ENCODE measurements around the gene VAMP3.
"Not testable (repeated sequence)": the region's sequence is repeated elsewhere in the genome, so short reads cannot be mapped to it uniquely, and the experiment has no call there.

VAMP3 gene

GRCh38 chr1:7769673-7770412 lies 1.3 kb upstream of the VAMP3 start:
- DNase-seq: no peak

GRCh38 chr1:7770669-7770996 lies 463 bp upstream of the VAMP3 start:
- no peak for DNase-seq

DNA sequence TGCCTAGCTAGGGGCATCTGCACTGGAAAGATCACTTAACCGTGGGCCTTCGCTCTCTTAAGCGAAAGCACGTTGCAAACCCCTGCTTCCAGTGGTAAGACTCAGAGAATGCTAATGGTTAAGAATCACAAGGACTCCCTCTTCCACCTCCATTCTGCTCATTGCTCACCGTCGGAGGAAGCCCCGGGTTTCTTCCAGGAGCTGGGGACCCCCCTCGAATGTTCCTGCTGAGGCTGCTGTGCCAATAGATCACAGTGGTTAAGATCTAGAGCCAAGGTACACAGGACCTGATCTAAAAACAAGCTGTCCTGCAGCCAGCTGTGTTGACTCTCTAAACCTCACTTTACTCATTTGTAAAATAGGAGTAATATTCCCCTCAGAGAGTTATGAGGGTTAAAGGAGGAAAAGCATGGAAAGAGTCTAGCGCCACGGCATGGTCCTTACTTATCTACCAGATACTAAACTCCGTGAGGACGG lies 765 bp downstream of the VAMP3 start:
- DNase-seq: no peak

GRCh38 chr1:7777591-7777990 lies 6.5 kb downstream of the VAMP3 start:
- no peak for DNase-seq

DNA sequence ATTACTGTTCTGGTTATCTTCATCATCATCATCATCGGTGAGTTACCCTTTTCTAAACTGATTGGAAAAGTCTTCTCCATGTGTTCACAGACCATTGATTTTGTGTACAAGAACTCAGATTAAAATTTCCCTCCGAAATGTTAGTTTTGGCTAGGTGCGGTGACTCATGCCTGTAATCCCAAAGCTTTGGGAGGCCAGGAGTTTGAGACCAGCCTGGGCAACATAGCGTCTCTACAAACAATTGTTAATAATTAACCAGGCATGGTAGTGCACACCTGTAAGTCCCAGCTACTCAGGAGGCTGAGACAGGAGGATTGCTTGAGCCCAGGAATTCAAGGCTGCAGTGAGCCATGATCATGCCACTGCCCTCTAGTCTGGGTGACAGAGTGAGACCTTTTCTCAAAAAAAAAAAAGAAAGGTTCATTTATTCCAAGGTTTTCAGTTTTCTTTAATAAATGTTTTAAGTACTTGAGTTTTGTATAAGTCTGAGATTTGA lies 7.1 kb downstream of the VAMP3 start:
- no peak for DNase-seq

DNA sequence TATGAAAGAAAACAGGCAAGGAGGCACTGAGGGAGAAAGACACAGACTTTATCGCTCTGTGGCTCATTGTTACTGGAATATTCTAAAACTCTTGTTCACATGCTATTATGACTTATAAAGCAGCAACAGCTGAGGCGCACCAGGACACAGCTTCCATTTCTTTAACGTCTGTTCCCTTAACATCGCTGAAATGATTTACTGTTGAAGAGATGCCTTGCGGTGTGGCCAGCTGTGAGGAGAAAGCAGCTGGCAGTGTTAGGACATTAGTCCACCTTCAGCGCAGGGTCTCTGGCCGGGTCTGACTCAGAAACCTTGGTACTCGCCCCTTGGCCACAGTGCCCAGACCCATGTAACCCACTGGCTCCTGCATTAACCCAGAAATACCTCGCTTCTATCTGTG lies 9.9 kb downstream of the VAMP3 start:
- DNase-seq: no peak

GRCh38 chr1:7781501-7781900 lies 10.4 kb downstream of the VAMP3 start:
- DNase-seq: peak; percentile 47

DNA sequence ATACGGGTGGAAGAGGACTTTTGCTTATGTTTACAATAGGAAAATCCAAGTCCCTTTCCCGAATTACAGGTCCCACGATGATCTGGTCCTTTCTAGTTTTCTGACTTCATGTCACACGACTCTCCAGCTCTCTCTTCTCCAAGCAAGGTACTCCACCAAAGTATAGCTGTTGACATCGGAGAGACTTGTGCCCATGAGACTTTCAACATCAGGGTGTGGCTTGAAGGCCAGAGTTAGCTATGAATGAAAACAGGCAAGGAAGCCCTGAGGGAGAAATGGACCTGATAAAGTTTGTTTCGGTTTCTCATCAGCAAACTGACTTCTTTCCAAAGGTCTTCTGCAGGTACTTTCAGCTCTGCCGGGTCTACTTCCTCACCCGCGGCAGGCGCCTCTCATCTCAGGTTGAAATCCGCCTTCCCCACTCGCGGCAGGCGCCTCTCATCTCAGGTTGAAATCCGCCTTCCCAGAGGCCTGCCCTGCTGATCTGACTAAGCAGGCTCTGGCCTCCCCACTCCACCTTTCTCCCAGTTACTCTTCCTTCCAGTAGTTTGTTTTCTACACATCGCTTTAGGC lies 10.9 kb downstream of the VAMP3 start:
- DNase-seq: no peak

- DNase-seq: peak; percentile 36
Measured at GRCh38 chr1:7783178-7783711, 12.1 kb downstream of the VAMP3 start.

- peak; percentile 74 for DNase-seq
Measured at GRCh38 chr1:7783826-7784491, 12.9 kb downstream of the VAMP3 start, which contains the start of gene PER3. TSS of gene PER3 (plus strand) at chr1:7784291. CDS start at chr1:7784878, 587 bp downstream.

DNA sequence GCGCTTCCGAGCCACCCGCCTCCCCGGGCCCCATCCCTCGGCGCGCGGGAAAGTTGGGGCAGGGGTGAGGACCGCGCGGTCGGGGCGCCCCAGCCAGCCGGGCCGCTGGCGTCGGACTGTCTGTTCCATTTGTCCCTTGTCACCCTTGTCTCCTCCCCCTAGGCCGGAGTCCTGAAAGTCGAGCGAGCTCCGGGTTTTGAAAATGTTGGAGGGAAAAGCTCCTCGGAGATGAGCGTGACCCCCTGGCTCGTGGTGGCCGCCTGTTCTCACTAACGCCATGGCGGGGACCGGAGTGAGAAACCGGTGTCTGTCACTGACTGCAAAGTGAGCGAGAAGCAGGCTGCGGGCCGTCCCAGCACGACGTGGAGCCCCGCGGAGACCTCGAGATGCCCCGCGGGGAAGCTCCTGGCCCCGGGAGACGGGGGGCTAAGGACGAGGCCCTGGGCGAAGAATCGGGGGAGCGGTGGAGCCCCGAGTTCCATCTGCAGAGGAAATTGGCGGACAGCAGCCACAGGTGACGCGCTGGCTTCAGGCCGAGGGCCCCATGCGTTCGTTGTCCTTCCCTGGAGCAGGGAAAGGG lies 13.5 kb downstream of the VAMP3 start:
- DNase-seq: no peak

DNA sequence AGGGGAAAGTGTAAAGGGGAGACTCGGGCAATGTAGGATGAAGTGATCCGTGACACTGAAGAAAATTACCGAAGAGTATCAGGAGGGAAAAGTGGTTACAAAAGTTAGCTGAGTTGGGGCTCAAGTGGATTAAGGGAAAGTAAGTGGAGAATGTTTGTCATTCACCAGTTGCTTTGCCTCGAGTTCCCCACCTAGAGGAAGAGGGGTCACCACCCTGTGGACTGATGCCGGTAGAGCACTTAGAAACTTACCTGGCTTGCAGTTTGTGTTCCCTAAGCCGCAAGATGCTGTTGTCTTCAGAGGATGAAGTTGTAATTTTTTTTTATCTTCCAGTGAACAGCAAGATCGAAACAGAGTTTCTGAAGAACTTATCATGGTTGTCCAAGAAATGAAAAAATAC lies 14.0 kb downstream of the VAMP3 start:
- no peak for DNase-seq

GRCh38 chr1:7786795-7787194 lies 15.7 kb downstream of the VAMP3 start:
- peak; percentile 2 for DNase-seq

GRCh38 chr1:7789828-7790227 lies 18.7 kb downstream of the VAMP3 start:
- no peak for DNase-seq

- DNase-seq: not testable (repeated sequence)
Measured at GRCh38 chr1:7791027-7791426, 19.9 kb downstream of the VAMP3 start.

- DNase-seq: no peak
Measured at GRCh38 chr1:7795406-7795805, 24.3 kb downstream of the VAMP3 start.

- DNase-seq: no peak
Measured at GRCh38 chr1:7805460-7805859, 34.4 kb downstream of the VAMP3 start.

- DNase-seq: peak; percentile 25
Measured at GRCh38 chr1:7808253-7808844, 37.3 kb downstream of the VAMP3 start.

DNA sequence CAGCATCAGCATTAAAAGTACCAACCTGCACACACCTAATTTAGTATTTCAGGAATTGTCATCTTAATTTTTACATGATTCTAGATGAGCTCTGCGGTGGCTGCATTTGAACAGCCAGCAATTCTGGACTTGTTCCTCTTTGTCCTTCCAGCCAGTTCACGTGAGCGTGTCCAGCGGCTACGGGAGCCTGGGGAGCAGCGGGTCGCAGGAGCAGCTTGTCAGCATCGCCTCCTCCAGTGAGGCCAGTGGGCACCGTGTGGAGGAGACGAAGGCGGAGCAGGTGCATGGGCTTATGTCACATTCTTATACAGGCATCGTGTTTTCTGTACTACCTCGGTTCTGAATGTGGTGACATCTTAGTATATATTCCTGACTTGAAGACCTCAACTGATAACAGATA lies 38.6 kb downstream of the VAMP3 start:
- DNase-seq: no peak

DNA sequence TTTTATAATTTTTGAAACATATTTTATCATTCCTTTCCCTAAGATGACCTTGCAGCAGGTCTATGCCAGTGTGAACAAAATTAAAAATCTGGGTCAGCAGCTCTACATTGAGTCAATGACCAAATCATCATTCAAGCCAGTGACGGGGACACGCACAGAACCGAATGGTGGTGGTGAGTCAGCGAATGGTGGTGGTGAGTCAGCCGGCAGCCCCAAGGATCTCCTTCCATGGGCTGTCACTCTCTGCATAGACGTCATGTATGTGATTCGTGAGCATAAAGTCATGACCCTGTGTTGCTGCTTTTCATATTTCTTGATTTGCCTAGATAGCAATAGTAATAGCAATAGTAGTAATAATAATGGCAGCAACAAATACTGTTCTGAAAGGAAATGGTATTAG lies 39.3 kb downstream of the VAMP3 start:
- peak; percentile 3 for DNase-seq

- no peak for DNase-seq
Measured at GRCh38 chr1:7811476-7811875, 40.4 kb downstream of the VAMP3 start.

DNA sequence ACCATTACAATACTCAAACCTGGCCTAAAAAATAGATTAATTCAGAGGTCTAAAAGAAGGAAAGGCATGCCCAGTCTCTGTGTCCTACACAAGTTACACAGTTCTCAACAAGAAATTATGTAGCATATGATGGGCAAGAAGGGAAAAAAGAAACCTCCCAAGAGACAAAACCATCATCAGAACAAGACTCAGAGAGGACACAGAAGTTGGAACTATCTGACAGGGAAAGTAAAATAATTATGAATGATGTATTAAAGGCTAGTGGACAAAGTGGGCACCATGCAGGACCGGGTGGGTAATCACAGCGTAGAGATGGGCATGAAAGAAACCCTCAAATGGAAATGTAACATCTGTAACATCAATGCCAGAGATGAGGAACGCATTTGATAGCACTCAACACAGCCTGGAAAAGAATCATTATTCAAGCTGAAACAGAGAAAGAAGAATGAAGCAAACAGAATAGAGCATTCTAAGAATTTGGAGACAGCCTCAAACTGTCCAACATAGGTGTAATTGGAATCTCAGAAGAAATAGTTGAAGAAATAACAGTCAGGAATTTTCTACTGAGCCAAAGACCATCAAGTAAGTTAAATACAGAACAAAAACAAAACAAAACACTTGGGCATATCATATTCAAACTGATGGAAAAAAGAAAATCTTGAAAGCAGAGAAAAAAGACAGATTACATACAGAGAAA lies 42.7 kb downstream of the VAMP3 start:
- no peak for DNase-seq

All from GDM1 (cell line).